HG02852 (cell line): ENCODE data around the gene CHST9.
"Not testable (repeated sequence)": the region's sequence is repeated elsewhere in the genome, so short reads cannot be mapped to it uniquely, and the experiment has no call there.

Experiments
- ATAC-seq: cut with Tn5 transposase; IDR thresholded peaks from one replicate; pipeline ENCODE4 v1.9.1; 2021; ENCODE audit warnings: mild to moderate bottlenecking, moderate library complexity; ENCODE audit not compliant: unreplicated experiment

CHST9 gene

GRCh38 chr18:27185025-27185763 is at the start of gene CHST9:
TSS of gene CHST9 (minus strand) at chr18:27185308. CDS start at chr18:27142809, 42,499 bp downstream.
- ATAC-seq = no peak

GRCh38 chr18:27232355-27232754 is 47.2 kb upstream of the CHST9 start:
- ATAC-seq = not testable (repeated sequence)

GRCh38 chr18:27231671-27232070 is 46.6 kb upstream of the CHST9 start:
- not testable (repeated sequence) for ATAC-seq

GRCh38 chr18:27231221-27231620 is 46.1 kb upstream of the CHST9 start:
- not testable (repeated sequence) for ATAC-seq

GRCh38 chr18:27227721-27228120 is 42.6 kb upstream of the CHST9 start:
- ATAC-seq = no peak

- ATAC-seq = no peak
Observed at GRCh38 chr18:27226556-27227075, 41.5 kb upstream of the CHST9 start.

- ATAC-seq = no peak
Observed at GRCh38 chr18:27225947-27226481, 40.9 kb upstream of the CHST9 start.

- no peak for ATAC-seq
Observed at GRCh38 chr18:27223526-27224291, 38.6 kb upstream of the CHST9 start.

- no peak for ATAC-seq
Observed at GRCh38 chr18:27214831-27215230, 29.7 kb upstream of the CHST9 start.

- no peak for ATAC-seq
Observed at GRCh38 chr18:27213123-27213717, 28.1 kb upstream of the CHST9 start.

GRCh38 chr18:27211569-27211968 is 26.5 kb upstream of the CHST9 start:
- ATAC-seq = no peak

- ATAC-seq = no peak
Observed at GRCh38 chr18:27206411-27206810, 21.3 kb upstream of the CHST9 start.

GRCh38 chr18:27202741-27203140 is 17.6 kb upstream of the CHST9 start:
- ATAC-seq = no peak

- no peak for ATAC-seq
Observed at GRCh38 chr18:27198036-27198435, 12.9 kb upstream of the CHST9 start.

GRCh38 chr18:27188309-27188708 is 3.2 kb upstream of the CHST9 start:
- ATAC-seq = no peak

GRCh38 chr18:27185897-27186296 is 789 bp upstream of the CHST9 start:
- ATAC-seq = no peak

- ATAC-seq = no peak
Observed at GRCh38 chr18:27184115-27185024, 738 bp downstream of the CHST9 start.

GRCh38 chr18:27181726-27182125 is 3.4 kb downstream of the CHST9 start:
- ATAC-seq = no peak

GRCh38 chr18:27178424-27178823 is 6.7 kb downstream of the CHST9 start:
- no peak for ATAC-seq

GRCh38 chr18:27175914-27176313 is 9.2 kb downstream of the CHST9 start:
- ATAC-seq = no peak
